Tracheal epithelial cell (primary cell): ENCODE data around the gene RNU4-1. TPM values are rescaled to one million over a fixed set of nuclear protein-coding genes. Genes with fewer than 3 reads are reported as not detected.

ENCODE experiments used
- total RNA-seq: library from RNA; depleted of rRNA; stranded (reverse); fragments of >200 nt; gene quantifications from 2 replicates; pipeline ENCODE4 v1.2.1, GENCODE V29; 2014

Gene RNU4-1
- under 0.01 TPM in 2 replicates for total RNA-seq

GRCh38 chr12:120292661-120293531 is at the start of gene RNU4-1:
RNU4-1 (minus strand) TSS chr12:120293237.

GRCh38 chr12:120327593-120327992 is 34.6 kb upstream of the RNU4-1 start, which contains the start of gene PLA2G1B:
PLA2G1B (minus strand) TSS chr12:120327779; CDS start chr12:120327753, 26 bp downstream.

DNA sequence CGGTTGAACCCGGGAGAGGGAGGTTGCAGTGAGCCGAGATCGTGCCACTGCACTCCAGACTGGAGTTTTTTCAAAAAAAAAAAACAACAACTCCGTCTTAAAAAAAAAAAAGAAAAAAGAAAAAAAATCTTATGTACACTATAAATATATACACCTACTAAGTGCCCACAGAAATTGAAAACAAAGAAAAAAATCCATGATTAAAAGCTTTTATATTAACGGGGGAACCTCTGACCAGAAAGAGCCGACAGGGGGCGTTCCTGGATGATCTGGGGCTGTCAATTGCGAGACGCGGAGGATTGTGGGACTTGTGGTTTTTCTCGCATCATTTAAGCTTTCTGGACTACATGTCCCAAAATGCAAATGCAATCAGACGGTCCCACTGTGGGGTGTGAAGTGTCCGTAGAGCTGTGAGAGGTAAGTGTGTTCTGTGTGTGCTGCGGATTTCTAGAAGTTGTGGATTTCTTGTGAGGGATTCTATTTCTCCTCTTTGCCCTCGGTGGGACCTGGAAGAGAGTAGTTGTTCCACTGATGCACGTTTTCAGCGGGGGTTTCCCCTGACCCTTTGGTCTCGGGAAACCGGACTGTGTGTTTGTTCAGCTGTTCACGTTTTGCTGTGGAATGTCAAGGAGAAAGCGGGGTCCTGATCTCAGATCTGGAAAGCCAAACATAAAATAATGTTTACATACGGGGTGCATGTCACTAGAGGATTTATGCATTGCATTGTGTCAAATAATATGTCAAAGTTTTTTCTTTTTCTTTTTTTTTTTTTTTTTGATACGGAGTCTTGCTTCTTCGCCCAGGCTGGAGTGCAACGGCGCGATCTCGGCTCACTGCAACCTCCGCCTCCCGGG is 9.2 kb upstream of the RNU4-1 start, which contains the start of gene SIRT4:
SIRT4 (plus strand) TSS at position 360 of the 854 bp plus-strand sequence. CDS start 1,241 bp downstream, outside the sequence.

GRCh38 chr12:120265473-120266179 is 27.4 kb downstream of the RNU4-1 start, which contains the start of gene PXN:
PXN (minus strand) TSS chr12:120265730; CDS start chr12:120265629, 101 bp downstream.

Other genes starting within 250 kb of the RNU4-1 start
- 22.4 and 27.0 TPM in 2 replicates for gene RAB35, start 176.5 kb downstream of the RNU4-1 start, total RNA-seq
- gene GCN1, start 98.5 kb downstream of the RNU4-1 start, total RNA-seq = 61.8 and 146 TPM in 2 replicates
- 4,560 and 6,015 TPM in 2 replicates for gene RPLP0, start 92.1 kb downstream of the RNU4-1 start, total RNA-seq
- 34.9 and 42.8 TPM in 2 replicates for gene PXN, start 27.5 kb downstream of the RNU4-1 start, total RNA-seq
- gene RNU4-2, start 1.3 kb downstream of the RNU4-1 start, total RNA-seq = under 0.01 TPM in 1 of 2 replicates, not detected in the other
- gene SIRT4, start 9.1 kb upstream of the RNU4-1 start, total RNA-seq = 0.96 and 3.2 TPM in 2 replicates
- gene PLA2G1B, start 34.5 kb upstream of the RNU4-1 start, total RNA-seq = not detected in 2 replicates
- gene MSI1, start 75.9 kb upstream of the RNU4-1 start, total RNA-seq = not detected in 2 replicates
- 807 and 1,167 TPM in 2 replicates for gene COX6A1, start 144.9 kb upstream of the RNU4-1 start, total RNA-seq
- 18.8 and 36.0 TPM in 2 replicates for gene TRIAP1, start 153.1 kb upstream of the RNU4-1 start, total RNA-seq
- gene GATC, start 153.2 kb upstream of the RNU4-1 start, total RNA-seq = 19.8 and 32.2 TPM in 2 replicates
- 163 and 276 TPM in 2 replicates for gene SRSF9, start 176.5 kb upstream of the RNU4-1 start, total RNA-seq
- gene DYNLL1, start 202.9 kb upstream of the RNU4-1 start, total RNA-seq = 118 and 186 TPM in 2 replicates
- 24.3 and 28.6 TPM in 2 replicates for gene COQ5, start 235.9 kb upstream of the RNU4-1 start, total RNA-seq
- 101 and 161 TPM in 2 replicates for gene RNF10, start 241.1 kb upstream of the RNU4-1 start, total RNA-seq